Posterior vena cava (tissue), 2 donors: ENCODE measurements around the gene TSACC. TPM values are rescaled to one million over a fixed set of nuclear protein-coding genes. Genes with fewer than 3 reads are reported as not detected.

Experiments used
- DNase-seq: peaks from one replicate; pipeline ENCODE4 v3.0.0-alpha.2; 2020; ENCODE audit warnings: low spot score
- intact Hi-C, 2 donors: fragments of 100-400 bp; cut with DNase I; formaldehyde crosslinking; loops; one replicate each; pipeline versions ENCODE4 v1.14.1 to v1.14.2; 2022 to 2023
- total RNA-seq, 2 donors: library from RNA; stranded (reverse); fragmentation: NEBNext Ultra II Directional; extraction: Animal tissue kit (Norgen Biotek cat#: 25700); gene quantifications; one replicate each; pipeline ENCODE4 v1.2.1, GENCODE V29; 2021
- donor health status: DM: yes; HTN: yes; CAD: no.
- donor health status: DM: yes; HTN: yes; CAD: no.

Gene TSACC
- total RNA-seq, 2 donors from 2014 or later = not detected

GRCh38 chr1:156388174-156389137, 50.1 kb downstream of the TSACC start:
- no peak for DNase-seq
- intact Hi-C loops = loop anchor here in 1 of 2 donors (10.0 kb wide), 2 partner anchors 196 to 266 kb away; no protein-coding TSS in a partner anchor

GRCh38 chr1:156389311-156389710, 51.0 kb downstream of the TSACC start:
- intact Hi-C loops = loop anchor here in 1 of 2 donors (10.0 kb wide), 2 partner anchors 195 to 265 kb away; no protein-coding TSS in a partner anchor

GRCh38 chr1:156390469-156391365, 52.4 kb downstream of the TSACC start:
- intact Hi-C loops = no loop called here
- DNase-seq = no peak

More at GRCh38 chr1:156389311-156389710, 51.0 kb downstream of the TSACC start:
- DNase-seq = no peak

GRCh38 chr1:156391366-156391677, 53.0 kb downstream of the TSACC start:
- intact Hi-C loops = no loop called here

GRCh38 chr1:156391701-156392100, 53.4 kb downstream of the TSACC start:
- intact Hi-C loops = no loop called here
- DNase-seq = no peak

More at GRCh38 chr1:156391366-156391677, 53.0 kb downstream of the TSACC start:
- DNase-seq = no peak

GRCh38 chr1:156392452-156392853, 54.1 kb downstream of the TSACC start:
- intact Hi-C loops = no loop called here
- DNase-seq = no peak

- DNase-seq = no peak
- intact Hi-C loops = no loop called here
These were observed 54.8 kb downstream of the TSACC start for GRCh38 chr1:156393095-156393494.

- DNase-seq = no peak
- intact Hi-C loops = no loop called here
These were observed 55.8 kb downstream of the TSACC start for GRCh38 chr1:156394082-156394481.

- DNase-seq = no peak
- intact Hi-C loops = no loop called here
These were observed 56.6 kb downstream of the TSACC start for GRCh38 chr1:156394835-156395461.

Other genes with a start within 250 kb of the TSACC start
- gene LMNA, start 223.8 kb upstream of the TSACC start, total RNA-seq = 100 to 1,000 TPM; 500 to 599 TPM
- 1 to 10 TPM; 5.8 to 8.0 TPM for gene SEMA4A, start 184.9 kb upstream of the TSACC start, total RNA-seq
- gene SLC25A44, start 144.4 kb upstream of the TSACC start, total RNA-seq = 10 to 100 TPM; 16.1 to 21.2 TPM
- 10 to 100 TPM; 31.8 to 34.6 TPM for gene PMF1, start 125.5 kb upstream of the TSACC start, total RNA-seq
- gene BGLAP, start 96.3 kb upstream of the TSACC start, total RNA-seq = under 1 TPM in 1 of 2 donors, not detected in 1; 0.71 TPM
- 1 to 10 TPM in 1 of 2 donors, under 1 TPM in 1; 0.43 to 1.9 TPM for gene PAQR6, start 90.5 kb upstream of the TSACC start, total RNA-seq
- 10 to 100 TPM; 44.0 to 50.9 TPM for gene SMG5, start 55.7 kb upstream of the TSACC start, total RNA-seq
- gene TMEM79, start 54.2 kb upstream of the TSACC start, total RNA-seq = 1 to 10 TPM; 1.6 to 2.7 TPM
- 10 to 100 TPM; 34.2 to 51.5 TPM for gene GLMP, start 42.8 kb upstream of the TSACC start, total RNA-seq
- not detected for gene VHLL, start 39.2 kb upstream of the TSACC start, total RNA-seq
- gene CCT3, start 234 bp upstream of the TSACC start, total RNA-seq = 100 to 1,000 TPM; 124 to 133 TPM
- not detected for gene RHBG, start 30.7 kb downstream of the TSACC start, total RNA-seq
- gene MEF2D, start 162.2 kb downstream of the TSACC start, total RNA-seq = 100 to 1,000 TPM in 1 of 2 donors, 10 to 100 TPM in 1; 77.5 to 102 TPM
- under 1 TPM; 0.43 to 0.79 TPM for gene IQGAP3, start 234.0 kb downstream of the TSACC start, total RNA-seq
- not detected for gene TTC24, start 241.2 kb downstream of the TSACC start, total RNA-seq